Liver (tissue), 9 donors: ENCODE results near the gene BPIFB3. TPM values are rescaled to one million over a fixed set of nuclear protein-coding genes. Genes with fewer than 3 reads are reported as not detected.
"Not testable (repeated sequence)": the region's sequence is repeated elsewhere in the genome, so short reads cannot be mapped to it uniquely, and the experiment has no call there.

ENCODE experiments used
- DNase-seq: peaks from one replicate; pipeline ENCODE4 v3.0.0-alpha.2; 2017; ENCODE audit warnings: low spot score
- H3K27ac ChIP-seq, 2 donors: one replicate each; pipeline ENCODE4 v1.7.0; 2013; ENCODE audit warnings: inconsistent platforms in 2 of 2, low read length in 2 of 2, control low read depth in 1 of 2, low read depth in 1 of 2, mild to moderate bottlenecking in 1 of 2
- H3K27me3 ChIP-seq, 4 donors: one replicate each; pipeline versions ENCODE4 v1.6.1 to v1.7.0; 2013; ENCODE audit warnings: low read length in 3 of 4, inconsistent platforms in 1 of 4, mild to moderate bottlenecking in 1 of 4, moderate library complexity in 1 of 4; ENCODE audit not compliant: control insufficient read depth in 4 of 4, insufficient read depth in 4 of 4
- H3K36me3 ChIP-seq, 4 donors: one replicate each; pipeline versions ENCODE4 v1.6.1 to v1.7.0; 2013; ENCODE audit warnings: low read length in 3 of 4, mild to moderate bottlenecking in 3 of 4, low read depth in 1 of 4, moderate library complexity in 1 of 4; ENCODE audit not compliant: control insufficient read depth in 4 of 4, insufficient read depth in 3 of 4
- H3K4me1 ChIP-seq, 4 donors: one replicate each; pipeline versions ENCODE4 v1.6.1 to v1.7.0; 2013; ENCODE audit warnings: low read length in 3 of 4, mild to moderate bottlenecking in 3 of 4, moderate library complexity in 1 of 4; ENCODE audit not compliant: control insufficient read depth in 4 of 4, insufficient read depth in 4 of 4
- H3K4me3 ChIP-seq, 3 donors: one replicate each; pipeline versions ENCODE4 v1.6.1 to v1.7.0; 2013; ENCODE audit warnings: low read length in 3 of 3, control low read depth in 1 of 3, low read depth in 1 of 3, mild to moderate bottlenecking in 1 of 3
- H3K9ac ChIP-seq, 2 donors: one replicate each; pipeline ENCODE4 v1.7.0; 2013; ENCODE audit warnings: low read length in 2 of 2, mild to moderate bottlenecking in 2 of 2, moderate library complexity in 2 of 2, control low read depth in 1 of 2, low read depth in 1 of 2
- H3K9me3 ChIP-seq, 4 donors: one replicate each; pipeline versions ENCODE4 v1.6.1 to v1.7.0; 2013; ENCODE audit warnings: low read length in 3 of 4; ENCODE audit not compliant: control insufficient read depth in 4 of 4
- EGR1 ChIP-seq, 2 donors: IDR thresholded peaks; 2 replicates each; pipeline ENCODE4 v1.6.1; 2016 to 2018; ENCODE audit warnings: antibody characterized with exemption in 2 of 2, low read depth in 2 of 2
- FOXA1 ChIP-seq: IDR thresholded peaks from 2 replicates; pipeline ENCODE4 v1.6.1; 2016; ENCODE audit warnings: antibody characterized with exemption
- GABPA ChIP-seq, 2 donors: IDR thresholded peaks in 1 of 2; conservative IDR thresholded peaks in 1 of 2; 2 replicates each; pipeline ENCODE4 v1.6.1; 2016; ENCODE audit warnings: antibody characterized with exemption in 2 of 2, mild to moderate bottlenecking in 1 of 2, moderate library complexity in 1 of 2
- HNF4A ChIP-seq, 2 donors: conservative IDR thresholded peaks; 2 replicates each; pipeline ENCODE4 v1.6.1; 2016; ENCODE audit warnings: antibody characterized with exemption in 2 of 2, mild to moderate bottlenecking in 2 of 2
- HNF4G ChIP-seq: IDR thresholded peaks from 2 replicates; pipeline ENCODE4 v1.6.1; 2016; ENCODE audit warnings: antibody characterized with exemption
- JUND ChIP-seq, 2 donors: IDR thresholded peaks; 2 replicates each; pipeline ENCODE4 v1.6.1; 2016; ENCODE audit warnings: antibody characterized with exemption in 2 of 2
- NR2F2 ChIP-seq: IDR thresholded peaks from 2 replicates; pipeline ENCODE4 v1.6.1; 2016; ENCODE audit warnings: antibody characterized with exemption
- RAD21 ChIP-seq, 2 donors: IDR thresholded peaks; 2 replicates each; pipeline ENCODE4 v1.6.1; 2016; ENCODE audit warnings: antibody characterized with exemption in 2 of 2, mild to moderate bottlenecking in 2 of 2
- RXRA ChIP-seq, 2 donors: IDR thresholded peaks; 2 replicates each; pipeline ENCODE4 v1.6.1; 2017 to 2018; ENCODE audit warnings: antibody characterized with exemption in 2 of 2, mild to moderate bottlenecking in 1 of 2
- SP1 ChIP-seq: IDR thresholded peaks from 2 replicates; pipeline ENCODE4 v1.6.1; 2018; ENCODE audit warnings: antibody characterized with exemption, mild to moderate bottlenecking
- TAF1 ChIP-seq: conservative IDR thresholded peaks from 2 replicates; pipeline ENCODE4 v1.6.1; 2016; ENCODE audit warnings: antibody characterized with exemption, mild to moderate bottlenecking
- WGBS: extraction: QIAGEN DNeasy Blood & Tissue Kit; methylation state at CpG from one replicate; pipeline ENCODE4 v1.1.7; 2013; 5-methylcytosine and 5-hydroxymethylcytosine counted together
- polyA plus RNA-seq, 2 donors: library from polyadenylated mRNA; stranded (reverse) in 1 of 2; unstranded in 1 of 2; fragments of 200-250 nt in 1 of 2; fragments of >200 nt in 1 of 2; fragmentation: Nextera tagmentation in 1 of 2; extraction: Ambion mirVana in 1 of 2; gene quantifications; one replicate each; pipeline versions ENCODE4 v1.2.1 to v1.2.3, GENCODE V29; 2013 to 2015
- total RNA-seq, 2 donors: library from RNA; depleted of rRNA; stranded (reverse); fragments of >200 nt; gene quantifications; one replicate each; pipeline ENCODE4 v1.2.3, GENCODE V29; 2014
- TF ChIP-seq, protein P1 (sequence below): IDR thresholded peaks from 2 replicates; pipeline ENCODE4 v1.6.1; 2016; ENCODE audit warnings: antibody characterized with exemption
- TF ChIP-seq, protein P2 (sequence below): IDR thresholded peaks from 2 replicates; pipeline ENCODE4 v1.6.1; 2016; ENCODE audit warnings: antibody characterized with exemption
- TF ChIP-seq, protein P3 (sequence below): IDR thresholded peaks from 2 replicates; pipeline ENCODE4 v1.6.1; 2016; ENCODE audit warnings: antibody characterized with exemption, mild to moderate bottlenecking
- TF ChIP-seq, protein P4 (sequence below): fragments of 150-350 bp; IDR thresholded peaks from 2 replicates; pipeline ENCODE4 v1.5.1; 2017; ENCODE audit warnings: improper control_type of control experiment, low read depth, low read length; ENCODE audit not compliant: missing input control
- donor health status: healthy.
- donor health status: healthy.
- donor health status: healthy.
- donor health status: healthy.
- donor health status: healthy.

BPIFB3 gene
- total and polyA plus RNA-seq, 4 donors: not detected

DNA sequence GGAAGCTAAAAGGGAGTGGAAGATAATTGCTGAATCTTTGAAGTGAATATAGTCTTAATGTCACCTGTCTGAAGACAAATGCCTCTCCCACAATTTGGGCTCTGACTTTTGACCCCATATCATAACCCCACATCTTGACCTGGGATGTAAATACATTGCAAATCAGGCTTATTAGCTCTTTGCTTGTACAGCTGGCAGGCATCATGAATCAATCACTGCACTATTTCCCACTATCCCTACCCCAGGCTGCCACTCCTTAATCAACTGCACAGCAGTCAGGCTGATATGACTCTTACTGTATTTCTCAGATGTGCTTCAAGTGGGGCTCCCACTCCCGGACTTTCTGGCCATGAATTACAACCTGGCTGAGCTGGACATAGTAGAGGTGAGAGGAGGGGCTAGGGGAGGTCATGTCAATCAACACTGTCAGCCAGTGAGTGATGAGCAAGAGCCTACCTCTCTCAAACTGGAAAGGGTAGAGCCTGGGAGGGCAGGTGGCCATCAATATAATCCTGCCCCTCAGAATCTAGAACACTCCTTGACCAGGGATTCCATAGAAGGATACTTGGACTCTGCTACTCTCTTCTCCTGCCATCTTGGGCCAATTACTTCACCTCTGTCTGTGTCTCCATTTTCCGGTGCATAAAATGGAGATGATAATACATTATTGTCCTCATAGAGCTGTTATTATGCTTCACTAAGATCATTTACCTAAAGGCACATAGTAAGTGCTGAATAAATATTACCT is 10.5 kb upstream of the BPIFB3 start:
- no peaks in the 10 kb centered on the region for H3K4me1 ChIP-seq
- no peaks in the 10 kb centered on the region for H3K36me3 ChIP-seq
- H3K9ac ChIP-seq: no peak overlapping the region
- no peak overlapping the region for H3K4me3 ChIP-seq
- no peak for DNase-seq
- H3K27ac ChIP-seq: no peak overlapping the region
- peaks cover 0 to 3% (median 0%) of the 10 kb centered on the region in 4 donors for H3K9me3 ChIP-seq
- H3K27me3 ChIP-seq: no peaks in the 10 kb centered on the region
- 78% methylated on average over 2 of the region's 2 CpGs for WGBS
- TF ChIP-seq SP1 (no peak), NR2F2 (no peak)

DNA sequence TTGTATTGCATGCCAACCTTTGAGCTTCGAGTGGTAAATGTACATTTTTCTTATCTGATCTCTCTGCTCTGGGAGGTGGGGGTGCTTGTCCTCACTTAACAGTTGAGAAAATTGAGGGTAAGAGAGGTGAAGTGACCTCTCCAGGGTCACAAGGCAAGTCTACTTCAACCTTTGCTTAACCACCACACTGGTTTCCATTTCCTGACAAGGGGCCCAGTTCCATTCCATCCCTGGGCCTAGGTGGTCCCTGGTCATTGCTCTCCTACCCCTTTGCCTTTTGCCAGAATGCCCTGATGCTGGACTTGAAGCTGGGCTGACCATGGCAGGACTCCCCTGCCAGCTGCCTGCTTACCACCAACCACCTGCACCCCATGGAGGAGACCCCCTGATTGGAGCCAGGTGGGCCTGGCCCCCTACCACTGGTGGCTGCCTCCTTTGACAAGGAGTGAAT is 9.9 kb upstream of the BPIFB3 start:
- no peaks in the 10 kb centered on the region for H3K36me3 ChIP-seq
- no peak for DNase-seq
- no peaks in the 10 kb centered on the region for H3K27me3 ChIP-seq
- no peaks in the 10 kb centered on the region for H3K4me1 ChIP-seq
- no peak overlapping the region for H3K4me3 ChIP-seq
- H3K27ac ChIP-seq: no peak overlapping the region
- TF ChIP-seq RXRA (IDR thresholded peaks at IDR 0.05): no peak
- H3K9me3 ChIP-seq: peaks cover 0 to 3% (median 0%) of the 10 kb centered on the region in 4 donors
- H3K9ac ChIP-seq: no peak overlapping the region
- WGBS: 27% methylated on average over 1 of the region's 1 CpG

DNA sequence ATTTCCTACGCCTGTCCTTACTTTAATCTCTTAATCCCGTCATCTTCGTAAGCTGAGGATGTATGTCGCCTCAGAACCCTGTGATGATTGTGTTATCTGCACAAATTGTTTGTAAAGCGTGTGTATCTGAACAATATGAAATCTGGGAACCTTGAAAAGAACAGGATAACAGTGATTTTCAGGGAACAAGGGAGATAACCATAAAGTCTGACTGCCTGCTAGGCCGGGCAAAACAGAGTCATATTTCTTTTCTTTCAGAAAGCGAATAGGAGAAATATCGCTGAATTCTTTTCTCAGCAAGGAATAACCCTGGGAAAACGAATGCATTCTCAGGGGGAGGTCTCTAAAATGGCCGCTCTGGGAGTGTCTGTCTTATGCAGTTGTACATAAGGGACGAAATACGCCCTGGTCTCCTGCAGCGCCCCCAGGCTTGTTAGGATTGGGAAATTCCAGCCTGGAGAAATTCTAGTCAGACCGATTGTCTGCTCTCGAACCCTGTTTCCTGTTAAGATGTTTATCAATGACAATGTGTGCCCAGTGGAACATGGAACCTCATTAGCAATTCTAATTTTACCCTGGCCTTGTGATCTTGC is 8.5 kb upstream of the BPIFB3 start:
- DNase-seq, H3K27ac ChIP-seq, H3K4me1 ChIP-seq, H3K36me3 ChIP-seq, H3K4me3 ChIP-seq, H3K9ac ChIP-seq, H3K9me3 ChIP-seq, H3K27me3 ChIP-seq: not testable (repeated sequence)
- WGBS: 90% methylated on average over 15 of the region's 15 CpGs

DNA sequence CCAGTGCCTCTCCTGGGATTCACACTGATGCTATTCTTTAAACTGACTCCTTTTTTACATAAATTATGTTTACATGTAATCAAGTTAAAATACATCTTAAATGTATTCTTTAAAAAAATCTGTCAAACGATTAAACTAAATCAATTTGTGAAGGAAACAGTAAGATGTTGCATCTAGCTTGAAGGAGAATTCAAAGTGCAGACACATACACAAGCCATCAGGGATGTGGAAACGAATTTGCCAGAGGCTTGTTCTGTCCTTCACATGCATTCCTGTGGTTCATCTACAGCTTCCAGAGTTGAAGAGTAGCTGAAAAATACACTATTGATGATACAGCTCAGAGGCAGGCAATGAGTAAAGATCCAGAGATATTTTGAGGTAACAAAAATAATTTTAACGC is 7.3 kb upstream of the BPIFB3 start:
- WGBS: 76% methylated on average over 3 of the region's 3 CpGs
- H3K9me3 ChIP-seq: peaks cover 0 to 3% (median 0%) of the 10 kb centered on the region in 4 donors
- no peak overlapping the region for H3K4me3 ChIP-seq
- H3K4me1 ChIP-seq: no peaks in the 10 kb centered on the region
- H3K27ac ChIP-seq: no peak overlapping the region
- no peak for DNase-seq
- H3K27me3 ChIP-seq: no peaks in the 10 kb centered on the region
- no peaks in the 10 kb centered on the region for H3K36me3 ChIP-seq
- H3K9ac ChIP-seq: no peak overlapping the region
- TF ChIP-seq, protein P1, sequence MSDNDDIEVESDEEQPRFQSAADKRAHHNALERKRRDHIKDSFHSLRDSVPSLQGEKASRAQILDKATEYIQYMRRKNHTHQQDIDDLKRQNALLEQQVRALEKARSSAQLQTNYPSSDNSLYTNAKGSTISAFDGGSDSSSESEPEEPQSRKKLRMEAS: no peak
- no peak for TF ChIP-seq EGR1 (IDR thresholded peaks at IDR 0.05; ENCODE audit: low read depth in 2 of 2)
- TF ChIP-seq, protein P2, sequence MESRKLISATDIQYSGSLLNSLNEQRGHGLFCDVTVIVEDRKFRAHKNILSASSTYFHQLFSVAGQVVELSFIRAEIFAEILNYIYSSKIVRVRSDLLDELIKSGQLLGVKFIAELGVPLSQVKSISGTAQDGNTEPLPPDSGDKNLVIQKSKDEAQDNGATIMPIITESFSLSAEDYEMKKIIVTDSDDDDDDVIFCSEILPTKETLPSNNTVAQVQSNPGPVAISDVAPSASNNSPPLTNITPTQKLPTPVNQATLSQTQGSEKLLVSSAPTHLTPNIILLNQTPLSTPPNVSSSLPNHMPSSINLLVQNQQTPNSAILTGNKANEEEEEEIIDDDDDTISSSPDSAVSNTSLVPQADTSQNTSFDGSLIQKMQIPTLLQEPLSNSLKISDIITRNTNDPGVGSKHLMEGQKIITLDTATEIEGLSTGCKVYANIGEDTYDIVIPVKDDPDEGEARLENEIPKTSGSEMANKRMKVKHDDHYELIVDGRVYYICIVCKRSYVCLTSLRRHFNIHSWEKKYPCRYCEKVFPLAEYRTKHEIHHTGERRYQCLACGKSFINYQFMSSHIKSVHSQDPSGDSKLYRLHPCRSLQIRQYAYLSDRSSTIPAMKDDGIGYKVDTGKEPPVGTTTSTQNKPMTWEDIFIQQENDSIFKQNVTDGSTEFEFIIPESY: no peak
- TF ChIP-seq GABPA (IDR thresholded peaks at IDR 0.05 in 1 of 2, conservative IDR thresholded peaks at IDR 0.05 in 1 of 2): no peak
- no peak for TF ChIP-seq RXRA (IDR thresholded peaks at IDR 0.05)
- no peak for TF ChIP-seq FOXA1
- no peak for TF ChIP-seq HNF4G
- TF ChIP-seq SP1: no peak
- no peak for TF ChIP-seq HNF4A (conservative IDR thresholded peaks at IDR 0.05)
- no peak for TF ChIP-seq TAF1
- TF ChIP-seq RAD21 (IDR thresholded peaks at IDR 0.05): no peak
- TF ChIP-seq, protein P3, sequence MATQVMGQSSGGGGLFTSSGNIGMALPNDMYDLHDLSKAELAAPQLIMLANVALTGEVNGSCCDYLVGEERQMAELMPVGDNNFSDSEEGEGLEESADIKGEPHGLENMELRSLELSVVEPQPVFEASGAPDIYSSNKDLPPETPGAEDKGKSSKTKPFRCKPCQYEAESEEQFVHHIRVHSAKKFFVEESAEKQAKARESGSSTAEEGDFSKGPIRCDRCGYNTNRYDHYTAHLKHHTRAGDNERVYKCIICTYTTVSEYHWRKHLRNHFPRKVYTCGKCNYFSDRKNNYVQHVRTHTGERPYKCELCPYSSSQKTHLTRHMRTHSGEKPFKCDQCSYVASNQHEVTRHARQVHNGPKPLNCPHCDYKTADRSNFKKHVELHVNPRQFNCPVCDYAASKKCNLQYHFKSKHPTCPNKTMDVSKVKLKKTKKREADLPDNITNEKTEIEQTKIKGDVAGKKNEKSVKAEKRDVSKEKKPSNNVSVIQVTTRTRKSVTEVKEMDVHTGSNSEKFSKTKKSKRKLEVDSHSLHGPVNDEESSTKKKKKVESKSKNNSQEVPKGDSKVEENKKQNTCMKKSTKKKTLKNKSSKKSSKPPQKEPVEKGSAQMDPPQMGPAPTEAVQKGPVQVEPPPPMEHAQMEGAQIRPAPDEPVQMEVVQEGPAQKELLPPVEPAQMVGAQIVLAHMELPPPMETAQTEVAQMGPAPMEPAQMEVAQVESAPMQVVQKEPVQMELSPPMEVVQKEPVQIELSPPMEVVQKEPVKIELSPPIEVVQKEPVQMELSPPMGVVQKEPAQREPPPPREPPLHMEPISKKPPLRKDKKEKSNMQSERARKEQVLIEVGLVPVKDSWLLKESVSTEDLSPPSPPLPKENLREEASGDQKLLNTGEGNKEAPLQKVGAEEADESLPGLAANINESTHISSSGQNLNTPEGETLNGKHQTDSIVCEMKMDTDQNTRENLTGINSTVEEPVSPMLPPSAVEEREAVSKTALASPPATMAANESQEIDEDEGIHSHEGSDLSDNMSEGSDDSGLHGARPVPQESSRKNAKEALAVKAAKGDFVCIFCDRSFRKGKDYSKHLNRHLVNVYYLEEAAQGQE: no peak
- TF ChIP-seq, protein P4, sequence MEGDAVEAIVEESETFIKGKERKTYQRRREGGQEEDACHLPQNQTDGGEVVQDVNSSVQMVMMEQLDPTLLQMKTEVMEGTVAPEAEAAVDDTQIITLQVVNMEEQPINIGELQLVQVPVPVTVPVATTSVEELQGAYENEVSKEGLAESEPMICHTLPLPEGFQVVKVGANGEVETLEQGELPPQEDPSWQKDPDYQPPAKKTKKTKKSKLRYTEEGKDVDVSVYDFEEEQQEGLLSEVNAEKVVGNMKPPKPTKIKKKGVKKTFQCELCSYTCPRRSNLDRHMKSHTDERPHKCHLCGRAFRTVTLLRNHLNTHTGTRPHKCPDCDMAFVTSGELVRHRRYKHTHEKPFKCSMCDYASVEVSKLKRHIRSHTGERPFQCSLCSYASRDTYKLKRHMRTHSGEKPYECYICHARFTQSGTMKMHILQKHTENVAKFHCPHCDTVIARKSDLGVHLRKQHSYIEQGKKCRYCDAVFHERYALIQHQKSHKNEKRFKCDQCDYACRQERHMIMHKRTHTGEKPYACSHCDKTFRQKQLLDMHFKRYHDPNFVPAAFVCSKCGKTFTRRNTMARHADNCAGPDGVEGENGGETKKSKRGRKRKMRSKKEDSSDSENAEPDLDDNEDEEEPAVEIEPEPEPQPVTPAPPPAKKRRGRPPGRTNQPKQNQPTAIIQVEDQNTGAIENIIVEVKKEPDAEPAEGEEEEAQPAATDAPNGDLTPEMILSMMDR: no peak
- TF ChIP-seq JUND (IDR thresholded peaks at IDR 0.05): no peak
